ENCODE measurements around the gene BCL3.
"Not testable (repeated sequence)": the region's sequence is repeated elsewhere in the genome, so short reads cannot be mapped to it uniquely, and the experiment has no call there.

The BCL3 gene

GRCh38 chr19:44779150-44779549, 30.6 kb downstream of the BCL3 start:
- no peak for TF ChIP-seq JUND (IDR thresholded peaks at IDR 0.05; ENCODE audit: low read depth)
- in situ Hi-C loops (cut with HindIII; ENCODE audit: low pct_unique_long_range_greater_than_20kb, low sequenced_read_pairs): no loop called here
- no peak for DNase-seq (ENCODE audit: low read depth in 1 of 2, low spot score in 1 of 2)

GRCh38 chr19:44781694-44782093, 33.2 kb downstream of the BCL3 start:
- in situ Hi-C loops (cut with HindIII; ENCODE audit: low pct_unique_long_range_greater_than_20kb, low sequenced_read_pairs); DNase-seq (ENCODE audit: low read depth in 1 of 2, low spot score in 1 of 2): not testable (repeated sequence)

DNA sequence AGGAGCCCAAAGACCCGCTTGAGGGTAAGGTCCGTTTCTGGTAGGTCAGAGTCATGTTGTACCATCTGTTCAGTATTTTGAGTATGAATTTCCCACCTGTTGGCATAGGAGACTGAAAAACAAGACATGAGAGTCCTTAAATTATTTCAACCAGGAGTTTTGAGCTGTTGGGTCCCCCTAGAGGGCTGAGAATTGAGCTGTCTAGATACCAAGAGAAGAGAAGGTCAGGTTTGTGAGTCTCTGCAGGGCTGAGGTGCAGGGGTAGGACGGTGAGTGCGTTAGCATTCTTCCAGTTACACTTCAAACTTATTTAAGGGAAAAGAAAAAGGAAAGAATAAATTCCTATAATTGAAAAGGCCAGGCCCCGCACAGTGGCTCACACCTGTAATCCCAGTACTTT, 34.2 kb downstream of the BCL3 start:
- in situ Hi-C loops (cut with HindIII; ENCODE audit: low pct_unique_long_range_greater_than_20kb, low sequenced_read_pairs): no loop called here
- peak in 1 of 2 experiments; percentile 39 for DNase-seq (ENCODE audit: low read depth in 1 of 2, low spot score in 1 of 2)
- TF ChIP-seq JUND (IDR thresholded peaks at IDR 0.05; ENCODE audit: low read depth): no peak

GRCh38 chr19:44783545-44783944, 35.0 kb downstream of the BCL3 start:
- DNase-seq (ENCODE audit: low read depth in 1 of 2, low spot score in 1 of 2): no peak
- no peak for TF ChIP-seq JUND (IDR thresholded peaks at IDR 0.05; ENCODE audit: low read depth)
- in situ Hi-C loops (cut with HindIII; ENCODE audit: low pct_unique_long_range_greater_than_20kb, low sequenced_read_pairs): no loop called here

DNA sequence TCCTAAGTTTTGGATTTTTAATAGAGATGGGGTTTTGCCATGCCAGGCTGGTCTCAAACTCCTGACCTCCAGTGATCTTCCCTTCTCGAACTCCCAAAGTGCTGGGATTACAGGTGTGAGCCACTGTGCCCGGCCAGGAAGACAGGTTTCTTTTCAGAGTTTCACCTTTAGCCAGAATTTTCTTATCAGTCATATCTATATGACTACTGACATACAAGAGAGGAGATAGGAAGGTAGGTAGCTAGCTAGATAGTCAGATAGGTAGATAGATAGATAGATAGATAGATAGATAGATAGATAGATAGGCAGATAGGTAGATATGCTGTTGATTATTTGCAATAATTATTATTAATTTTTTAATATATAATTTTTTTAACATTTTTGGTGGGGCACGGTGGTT, 36.8 kb downstream of the BCL3 start:
- in situ Hi-C loops (cut with HindIII; ENCODE audit: low pct_unique_long_range_greater_than_20kb, low sequenced_read_pairs): no loop called here
- DNase-seq (ENCODE audit: low read depth in 1 of 2, low spot score in 1 of 2): no peak
- no peak for TF ChIP-seq JUND (IDR thresholded peaks at IDR 0.05; ENCODE audit: low read depth)

DNA sequence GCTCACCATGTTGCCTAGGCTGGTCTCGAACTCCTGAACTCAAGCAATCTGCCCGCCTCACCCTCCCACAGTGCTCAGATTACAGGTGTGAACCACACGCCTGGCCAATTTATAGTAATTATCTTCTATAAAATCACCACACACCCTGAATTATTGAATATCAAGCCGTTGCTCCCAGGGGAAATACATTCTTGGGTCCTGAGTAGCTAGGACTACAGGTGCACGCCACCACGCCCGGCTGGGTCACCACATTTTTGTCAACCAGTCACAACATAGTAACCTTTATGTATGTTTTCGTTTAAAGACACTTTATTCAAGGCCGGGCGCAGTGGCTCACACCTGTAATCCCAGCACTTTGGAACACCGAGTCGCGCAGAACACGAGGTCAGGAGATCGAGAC, 37.5 kb downstream of the BCL3 start:
- in situ Hi-C loops (cut with HindIII; ENCODE audit: low pct_unique_long_range_greater_than_20kb, low sequenced_read_pairs): no loop called here
- DNase-seq (ENCODE audit: low read depth in 1 of 2, low spot score in 1 of 2): no peak
- no peak for TF ChIP-seq JUND (IDR thresholded peaks at IDR 0.05; ENCODE audit: low read depth)

DNA sequence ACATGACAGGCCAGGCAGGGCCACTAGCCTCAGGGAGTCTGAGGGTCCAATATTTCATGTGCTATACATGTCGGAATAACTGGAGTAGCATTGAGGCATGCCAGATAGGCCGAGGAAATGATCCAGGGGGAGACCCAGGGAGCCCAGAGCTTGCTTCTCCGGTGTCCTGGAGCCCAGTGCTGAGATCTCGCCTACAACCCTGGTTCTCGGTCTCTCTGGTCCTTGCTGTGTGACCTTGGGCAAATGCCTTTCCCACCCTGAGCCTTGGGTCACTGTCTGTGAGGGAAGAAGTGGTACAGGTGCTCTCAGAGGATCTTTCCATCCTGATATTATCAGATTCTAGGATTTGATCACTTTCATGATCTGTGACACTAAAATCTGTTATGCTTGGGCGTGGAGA, 40.5 kb downstream of the BCL3 start:
- no peak for DNase-seq (ENCODE audit: low read depth in 1 of 2, low spot score in 1 of 2)
- no peak for TF ChIP-seq JUND (IDR thresholded peaks at IDR 0.05; ENCODE audit: low read depth)
- in situ Hi-C loops (cut with HindIII; ENCODE audit: low pct_unique_long_range_greater_than_20kb, low sequenced_read_pairs): no loop called here

DNA sequence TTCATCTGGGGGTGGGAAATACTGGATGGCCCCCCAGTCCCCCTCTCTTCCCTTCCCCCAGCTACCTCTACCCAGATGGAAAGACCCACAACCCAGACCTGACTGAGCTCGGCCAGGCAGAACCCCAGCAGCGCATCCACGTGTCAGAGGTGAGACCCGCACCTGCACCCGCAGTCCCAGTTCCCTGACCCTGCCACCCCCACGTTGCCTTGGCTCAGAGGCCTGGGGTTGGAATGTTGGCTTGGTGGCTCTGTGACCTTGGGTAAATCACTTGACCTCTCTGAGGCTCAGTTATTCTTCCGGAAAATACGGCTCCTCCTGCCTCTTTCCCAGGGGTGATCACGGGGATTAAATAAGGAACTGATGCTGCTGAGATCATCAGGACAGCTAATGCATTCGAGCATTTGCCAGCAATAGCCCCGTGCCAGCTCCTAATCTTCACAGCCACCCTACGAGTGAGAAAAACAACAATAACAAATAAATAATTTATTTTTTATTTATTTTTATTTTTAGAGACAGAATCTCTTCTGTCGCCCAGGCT, 41.5 kb downstream of the BCL3 start:
- no peak for TF ChIP-seq JUND (IDR thresholded peaks at IDR 0.05; ENCODE audit: low read depth)
- in situ Hi-C loops (cut with HindIII; ENCODE audit: low pct_unique_long_range_greater_than_20kb, low sequenced_read_pairs): no loop called here
- DNase-seq (ENCODE audit: low read depth in 1 of 2, low spot score in 1 of 2): no peak

DNA sequence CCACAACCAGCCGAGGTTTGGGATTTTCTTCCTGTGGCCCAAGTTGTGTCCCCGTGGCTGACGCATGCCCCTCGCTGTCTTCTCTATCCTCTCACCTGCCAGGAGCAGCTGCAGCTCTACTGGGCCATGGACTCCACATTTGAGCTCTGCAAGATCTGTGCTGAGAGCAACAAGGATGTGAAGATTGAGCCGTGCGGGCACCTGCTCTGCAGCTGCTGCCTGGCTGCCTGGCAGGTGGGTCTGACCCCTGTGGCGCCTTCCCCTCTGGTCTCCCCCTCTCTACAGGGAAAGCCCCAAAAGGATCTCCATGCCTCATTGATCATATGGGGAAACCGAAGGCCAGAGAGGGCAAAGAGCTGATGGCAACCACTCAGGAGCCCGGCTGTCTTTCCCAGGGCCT, 43.8 kb downstream of the BCL3 start:
- no peak for TF ChIP-seq JUND (IDR thresholded peaks at IDR 0.05; ENCODE audit: low read depth)
- no peak for DNase-seq (ENCODE audit: low read depth in 1 of 2, low spot score in 1 of 2)
- in situ Hi-C loops (cut with HindIII; ENCODE audit: low pct_unique_long_range_greater_than_20kb, low sequenced_read_pairs): no loop called here

- no peak for DNase-seq (ENCODE audit: low read depth in 1 of 2, low spot score in 1 of 2)
- no peak for TF ChIP-seq JUND (IDR thresholded peaks at IDR 0.05; ENCODE audit: low read depth)
- in situ Hi-C loops (cut with HindIII; ENCODE audit: low pct_unique_long_range_greater_than_20kb, low sequenced_read_pairs): no loop called here
Observed at GRCh38 chr19:44794610-44795009, 46.1 kb downstream of the BCL3 start.

- no peak for DNase-seq (ENCODE audit: low read depth in 1 of 2, low spot score in 1 of 2)
- TF ChIP-seq JUND (IDR thresholded peaks at IDR 0.05; ENCODE audit: low read depth): no peak
- in situ Hi-C loops (cut with HindIII; ENCODE audit: low pct_unique_long_range_greater_than_20kb, low sequenced_read_pairs): no loop called here
Observed at GRCh38 chr19:44795398-44795987, 47.0 kb downstream of the BCL3 start.

DNA sequence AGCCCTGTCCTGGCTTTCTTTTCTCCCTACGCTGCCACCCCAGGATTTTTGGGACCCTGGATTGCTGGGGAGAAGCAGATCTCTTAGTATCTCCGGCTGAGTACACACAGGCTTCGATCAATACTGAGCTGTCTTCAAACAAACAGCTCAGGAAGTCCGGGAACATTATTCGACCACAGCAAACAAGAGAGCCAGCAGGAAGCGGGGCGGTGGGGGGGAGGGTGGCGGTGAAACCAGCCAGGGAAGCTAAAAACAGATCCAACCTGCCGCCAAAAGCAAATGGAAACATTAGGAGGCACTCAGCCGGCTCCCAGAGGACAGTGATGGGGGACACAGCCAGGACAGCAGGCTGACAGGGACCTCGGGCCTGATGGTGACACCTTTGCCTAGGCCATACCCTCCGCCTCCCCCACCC, 48.2 kb downstream of the BCL3 start:
- peak in 1 of 2 experiments; percentile 87 for DNase-seq (ENCODE audit: low read depth in 1 of 2, low spot score in 1 of 2)
- in situ Hi-C loops (cut with HindIII; ENCODE audit: low pct_unique_long_range_greater_than_20kb, low sequenced_read_pairs): no loop called here
- TF ChIP-seq JUND (IDR thresholded peaks at IDR 0.05; ENCODE audit: low read depth): no peak

- TF ChIP-seq JUND (IDR thresholded peaks at IDR 0.05; ENCODE audit: low read depth): no peak
- DNase-seq (ENCODE audit: low read depth in 1 of 2, low spot score in 1 of 2): no peak
- in situ Hi-C loops (cut with HindIII; ENCODE audit: low pct_unique_long_range_greater_than_20kb, low sequenced_read_pairs): no loop called here
Observed at GRCh38 chr19:44799627-44800346, 51.3 kb downstream of the BCL3 start.

All from T47D (cell line).